B cell (primary cell): ENCODE results near the gene ITGAE. TPM values are rescaled to one million over a fixed set of nuclear protein-coding genes. Genes with fewer than 3 reads are reported as not detected.
A peak's percentile ranks its signal among the peaks of the same experiment; 100 is the strongest.

Source experiments
- ATAC-seq: fragments of 200-7000 bp; cut with Tn5 transposase; one replicate; pipeline ENCODE4 v1.10.0; 2021; ENCODE audit warnings: low read depth, mild to moderate bottlenecking, moderate number of reproducible peaks, moderate library complexity
- CTCF ChIA-PET: fragments of 350-600 bp; sonication (Branson Sonifier 250); formaldehyde crosslinking; loops from one replicate; lab custom pipeline; 2021; ENCODE audit warnings: antibody characterized with exemption, inconsistent platforms; lab: Charles Lee
- POLR2A ChIA-PET: fragments of 350-600 bp; sonication (Branson Sonifier 250); formaldehyde crosslinking; loops from one replicate; lab custom pipeline; 2021; ENCODE audit warnings: antibody characterized with exemption; lab: Charles Lee
- DNase-seq: peaks from one replicate; pipeline ENCODE4 v3.0.0; 2013
- H2AFZ ChIP-seq: 2 replicates; pipeline ENCODE4 v1.6.1; 2012; ENCODE audit warnings: mild to moderate bottlenecking, low read depth, low read length; ENCODE audit not compliant: insufficient read depth, poor library complexity, severe bottlenecking
- H3K27ac ChIP-seq, 2 donors: 1 replicate in 1 of 2; 2 replicates in 1 of 2; pipeline ENCODE4 v1.5.1; 2012 to 2013; ENCODE audit warnings: low read length in 2 of 2, mild to moderate bottlenecking in 2 of 2, moderate library complexity in 1 of 2
- H3K27me3 ChIP-seq, 4 experiments: fragments of 200-600 bp in 1 of 4; sonication (generic) in 1 of 4; replicated peaks in 1 of 4; 1 replicate in 2 of 4; 2 replicates in 2 of 4; pipeline versions ENCODE4 v1.6.1 to v1.7.0; 2013 to 2016; ENCODE audit warnings: low read length in 3 of 4, mild to moderate bottlenecking in 2 of 4, mixed read lengths in 1 of 4, moderate library complexity in 1 of 4; ENCODE audit not compliant: insufficient read depth in 4 of 4, control insufficient read depth in 3 of 4; ENCODE audit errors: control extremely low read depth in 1 of 4
- H3K36me3 ChIP-seq, 2 experiments: replicated peaks in 1 of 2; 1 replicate in 1 of 2; 2 replicates in 1 of 2; pipeline versions ENCODE4 v1.6.1 to v1.7.1; 2013; ENCODE audit warnings: low read length in 1 of 2; ENCODE audit not compliant: insufficient read depth in 2 of 2, control insufficient read depth in 1 of 2; ENCODE audit errors: control extremely low read depth in 1 of 2, extremely low read depth in 1 of 2
- H3K4me1 ChIP-seq, 2 donors: fragments of 200-600 bp in 1 of 2; sonication (generic) in 1 of 2; 1 replicate in 1 of 2; 2 replicates in 1 of 2; pipeline versions ENCODE4 v1.5.1 to v1.6.1; 2013 to 2017; ENCODE audit warnings: low read length in 2 of 2; ENCODE audit not compliant: control insufficient read depth in 2 of 2, insufficient read depth in 2 of 2
- H3K4me2 ChIP-seq: replicated peaks from 2 replicates; pipeline ENCODE3; 2012; ENCODE audit warnings: mild to moderate bottlenecking, low read depth, low read length; ENCODE audit not compliant: poor library complexity, severe bottlenecking
- H3K4me3 ChIP-seq, 5 experiments: fragments of 200-600 bp in 1 of 5; sonication (generic) in 1 of 5; 1 replicate in 3 of 5; 2 replicates in 2 of 5; pipeline versions ENCODE4 v1.5.1 to v1.7.0; 2011 to 2016; ENCODE audit warnings: low read length in 4 of 5, mild to moderate bottlenecking in 4 of 5, low read depth in 2 of 5, control low read depth in 1 of 5, moderate library complexity in 1 of 5; ENCODE audit not compliant: insufficient read depth in 1 of 5; ENCODE audit errors: control extremely low read depth in 1 of 5, extremely low read depth in 1 of 5
- H3K79me2 ChIP-seq: fragments of 200-600 bp; sonication (generic); one replicate; pipeline ENCODE4 v1.6.0; 2016; ENCODE audit warnings: low read length; ENCODE audit not compliant: control insufficient read depth, insufficient read depth
- H3K9ac ChIP-seq: fragments of 200-600 bp; sonication (generic); 2 replicates; pipeline ENCODE4 v1.6.1; 2017; ENCODE audit warnings: mild to moderate bottlenecking, low read length, moderate library complexity
- H3K9me3 ChIP-seq, 3 donors: one replicate each; pipeline versions ENCODE4 v1.6.1 to v1.7.1; 2013; ENCODE audit warnings: low read length in 2 of 3; ENCODE audit not compliant: control insufficient read depth in 2 of 3, insufficient read depth in 1 of 3; ENCODE audit errors: control extremely low read depth in 1 of 3
- H4K20me1 ChIP-seq: 2 replicates; pipeline ENCODE4 v1.6.0; 2012; ENCODE audit warnings: mild to moderate bottlenecking, low read length; ENCODE audit not compliant: insufficient read depth, control insufficient read depth, poor library complexity, severe bottlenecking
- H3K27ac Mint-ChIP-seq: one replicate; pipeline ENCODE4 v1.8.0; 2021; ENCODE audit warnings: mixed read lengths
- H3K27me3 Mint-ChIP-seq: one replicate; pipeline ENCODE4 v1.8.0; 2021; ENCODE audit warnings: mixed read lengths
- H3K4me1 Mint-ChIP-seq: one replicate; pipeline ENCODE4 v1.8.0; 2021; ENCODE audit warnings: mixed read lengths
- H3K4me3 Mint-ChIP-seq: one replicate; pipeline ENCODE4 v1.8.0; 2021; ENCODE audit warnings: mixed read lengths
- H3K9me3 Mint-ChIP-seq: one replicate; pipeline ENCODE4 v1.8.0; 2022; ENCODE audit warnings: mixed read lengths; ENCODE audit not compliant: insufficient read depth
- EZH2 ChIP-seq: IDR thresholded peaks from 2 replicates; pipeline ENCODE4 v1.6.1; 2012; ENCODE audit warnings: borderline replicate concordance, low read depth, mild to moderate bottlenecking, moderate library complexity, low read length; ENCODE audit not compliant: insufficient read depth, poor library complexity, severe bottlenecking
- WGBS: methylation state at CpG from one replicate; pipeline ENCODE4 v1.1.5; 2013; ENCODE audit warnings: missing lambda C conversion rate; ENCODE audit not compliant: insufficient coverage; 5-methylcytosine and 5-hydroxymethylcytosine counted together
- intact Hi-C: fragments of 100-400 bp; cut with micrococcal nuclease; formaldehyde crosslinking; loops from one replicate; pipeline ENCODE4 v1.10.0; 2022
- polyA plus RNA-seq: library from polyadenylated mRNA; depleted of rRNA; stranded (reverse); fragments of >200 nt; gene quantifications from 2 replicates; pipeline ENCODE4 v1.2.3, GENCODE V29; 2012
- total RNA-seq, 2 donors: library from RNA; stranded (reverse); fragments of 120-200 nt in 1 of 2; gene quantifications; 1 replicate in 1 of 2; 2 replicates in 1 of 2; pipeline versions ENCODE4 v1.2.3 to v1.2.4, GENCODE V29; 2013 to 2022
- TF ChIP-seq, protein P1 (sequence below): fragments of 200-600 bp; IDR thresholded peaks from one replicate; pipeline ENCODE4 v1.8.0; 2022; ENCODE audit warnings: antibody characterized with exemption, mild to moderate bottlenecking

Gene ITGAE
- total and polyA plus RNA-seq, 2 donors (not counting 1 experiment from before 2014, with no cell fraction given), result 48.2 to 95.6 TPM

DNA sequence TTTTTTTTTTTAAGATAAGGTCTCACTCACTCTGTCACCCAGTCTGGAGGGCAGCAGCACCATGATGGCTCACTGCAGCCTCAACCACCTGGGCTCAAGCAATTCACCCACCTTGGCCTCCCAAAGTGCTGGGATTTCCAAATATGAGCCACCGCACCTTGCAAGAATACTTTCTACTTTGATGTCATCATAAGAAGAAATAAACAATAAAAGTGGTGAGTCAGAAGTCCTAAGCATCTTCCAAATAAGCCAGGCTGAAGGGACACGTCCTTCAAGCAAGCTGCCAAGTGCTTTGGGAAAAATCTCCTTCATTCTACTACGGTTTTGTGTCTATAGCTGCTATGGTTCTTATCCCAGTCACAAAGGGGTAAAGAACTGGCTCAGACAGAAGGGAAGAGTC lies 57.0 kb downstream of the ITGAE start:
- Histone ChIP-seq H3K9ac (no peak overlapping the region), H3K27me3 (no peaks in the 10 kb centered on the region), H3K9me3 (peaks cover 0 to 9% (median 0%) of the 10 kb centered on the region in 3 donors), H3K36me3 (no peaks in the 10 kb centered on the region), H3K4me2 (no peak overlapping the region), H3K4me3 (no peak overlapping the region), H2AFZ (no peak overlapping the region), H3K27ac (no peak overlapping the region), H3K4me1 (peaks cover 7 to 12% of the 10 kb centered on the region in 2 donors), H4K20me1 (no peaks in the 10 kb centered on the region), H3K79me2 (no peaks in the 10 kb centered on the region)
- no CpG with 5 or more reads among the region's 3 CpGs for WGBS
- peaks cover 25% of the 10 kb centered on the region for H3K4me1 Mint-ChIP-seq
- ATAC-seq, result no peak
- no peak for DNase-seq
- intact Hi-C loops, result no loop called here
- TF ChIP-seq, protein P1, sequence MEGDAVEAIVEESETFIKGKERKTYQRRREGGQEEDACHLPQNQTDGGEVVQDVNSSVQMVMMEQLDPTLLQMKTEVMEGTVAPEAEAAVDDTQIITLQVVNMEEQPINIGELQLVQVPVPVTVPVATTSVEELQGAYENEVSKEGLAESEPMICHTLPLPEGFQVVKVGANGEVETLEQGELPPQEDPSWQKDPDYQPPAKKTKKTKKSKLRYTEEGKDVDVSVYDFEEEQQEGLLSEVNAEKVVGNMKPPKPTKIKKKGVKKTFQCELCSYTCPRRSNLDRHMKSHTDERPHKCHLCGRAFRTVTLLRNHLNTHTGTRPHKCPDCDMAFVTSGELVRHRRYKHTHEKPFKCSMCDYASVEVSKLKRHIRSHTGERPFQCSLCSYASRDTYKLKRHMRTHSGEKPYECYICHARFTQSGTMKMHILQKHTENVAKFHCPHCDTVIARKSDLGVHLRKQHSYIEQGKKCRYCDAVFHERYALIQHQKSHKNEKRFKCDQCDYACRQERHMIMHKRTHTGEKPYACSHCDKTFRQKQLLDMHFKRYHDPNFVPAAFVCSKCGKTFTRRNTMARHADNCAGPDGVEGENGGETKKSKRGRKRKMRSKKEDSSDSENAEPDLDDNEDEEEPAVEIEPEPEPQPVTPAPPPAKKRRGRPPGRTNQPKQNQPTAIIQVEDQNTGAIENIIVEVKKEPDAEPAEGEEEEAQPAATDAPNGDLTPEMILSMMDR, result no peak
- TF ChIP-seq EZH2, result no peak
- no peaks in the 10 kb centered on the region for H3K27me3 Mint-ChIP-seq
- H3K4me3 Mint-ChIP-seq, result no peak overlapping the region
- no peaks in the 10 kb centered on the region for H3K9me3 Mint-ChIP-seq
- no peak overlapping the region for H3K27ac Mint-ChIP-seq
- CTCF ChIA-PET, result no interaction called here
- POLR2A ChIA-PET, result interaction anchor here (0.8 kb wide), 1 partner anchor 11 kb away, joined by 4 read pairs; no protein-coding TSS in a partner anchor

GRCh38 chr17:3740611-3741073 lies 60.3 kb downstream of the ITGAE start:
- Histone ChIP-seq H2AFZ (peak overlapping the region; percentile 66), H3K9me3 (peaks cover 0 to 9% (median 0%) of the 10 kb centered on the region in 3 donors), H3K4me3 (no peak overlapping the region), H3K79me2 (peaks cover 11% of the 10 kb centered on the region), H3K36me3 (no peaks in the 10 kb centered on the region), H3K4me2 (peak overlapping the region; percentile 48), H3K4me1 (peaks cover 7 to 32% of the 10 kb centered on the region in 2 donors), H3K27ac (peak overlapping the region; percentile 24 to 26), H4K20me1 (no peaks in the 10 kb centered on the region), H3K9ac (no peak overlapping the region), H3K27me3 (no peaks in the 10 kb centered on the region)
- ATAC-seq (peak; percentile 42), DNase-seq (peak; percentile 74)
- ChIA-PET POLR2A (interaction anchor here (0.6 to 1.2 kb wide), 6 partner anchors 20 to 218 kb away, joined by 3 to 15 read pairs (median 6); no protein-coding TSS in a partner anchor), CTCF (interaction anchor here (0.9 to 10.1 kb wide), 8 partner anchors 8 to 138 kb away, joined by 4 to 482 read pairs (median 40); partner anchors contain the start of gene HASPIN)
- Mint-ChIP-seq H3K4me1 (peaks cover 33% of the 10 kb centered on the region), H3K27ac (peak overlapping the region; percentile 79), H3K9me3 (no peaks in the 10 kb centered on the region), H3K4me3 (peak overlapping the region; percentile 62), H3K27me3 (no peaks in the 10 kb centered on the region)
- intact Hi-C loops, result no loop called here
- TF ChIP-seq, protein P1, result no peak
- no peak for TF ChIP-seq EZH2
- WGBS, result 22% methylated on average over 10 of the region's 14 CpGs
